Liver (tissue), 9 donors: ENCODE data around the gene SCNN1A. TPM values are rescaled to one million over a fixed set of nuclear protein-coding genes. Genes with fewer than 3 reads are reported as not detected.
A peak's percentile ranks its signal among the peaks of the same experiment; 100 is the strongest.

Experiments
- DNase-seq: peaks from one replicate; pipeline ENCODE4 v3.0.0-alpha.2; 2017; ENCODE audit warnings: low spot score
- H3K27ac ChIP-seq, 2 donors: one replicate each; pipeline ENCODE4 v1.7.0; 2013; ENCODE audit warnings: inconsistent platforms in 2 of 2, low read length in 2 of 2, control low read depth in 1 of 2, low read depth in 1 of 2, mild to moderate bottlenecking in 1 of 2
- H3K27me3 ChIP-seq, 4 donors: one replicate each; pipeline versions ENCODE4 v1.6.1 to v1.7.0; 2013; ENCODE audit warnings: low read length in 3 of 4, inconsistent platforms in 1 of 4, mild to moderate bottlenecking in 1 of 4, moderate library complexity in 1 of 4; ENCODE audit not compliant: control insufficient read depth in 4 of 4, insufficient read depth in 4 of 4
- H3K36me3 ChIP-seq, 4 donors: one replicate each; pipeline versions ENCODE4 v1.6.1 to v1.7.0; 2013; ENCODE audit warnings: low read length in 3 of 4, mild to moderate bottlenecking in 3 of 4, low read depth in 1 of 4, moderate library complexity in 1 of 4; ENCODE audit not compliant: control insufficient read depth in 4 of 4, insufficient read depth in 3 of 4
- H3K4me1 ChIP-seq, 4 donors: one replicate each; pipeline versions ENCODE4 v1.6.1 to v1.7.0; 2013; ENCODE audit warnings: low read length in 3 of 4, mild to moderate bottlenecking in 3 of 4, moderate library complexity in 1 of 4; ENCODE audit not compliant: control insufficient read depth in 4 of 4, insufficient read depth in 4 of 4
- H3K4me3 ChIP-seq, 3 donors: one replicate each; pipeline versions ENCODE4 v1.6.1 to v1.7.0; 2013; ENCODE audit warnings: low read length in 3 of 3, control low read depth in 1 of 3, low read depth in 1 of 3, mild to moderate bottlenecking in 1 of 3
- H3K9ac ChIP-seq, 2 donors: one replicate each; pipeline ENCODE4 v1.7.0; 2013; ENCODE audit warnings: low read length in 2 of 2, mild to moderate bottlenecking in 2 of 2, moderate library complexity in 2 of 2, control low read depth in 1 of 2, low read depth in 1 of 2
- H3K9me3 ChIP-seq, 4 donors: one replicate each; pipeline versions ENCODE4 v1.6.1 to v1.7.0; 2013; ENCODE audit warnings: low read length in 3 of 4; ENCODE audit not compliant: control insufficient read depth in 4 of 4
- EGR1 ChIP-seq, 2 donors: IDR thresholded peaks; 2 replicates each; pipeline ENCODE4 v1.6.1; 2016 to 2018; ENCODE audit warnings: antibody characterized with exemption in 2 of 2, low read depth in 2 of 2
- FOXA1 ChIP-seq: IDR thresholded peaks from 2 replicates; pipeline ENCODE4 v1.6.1; 2016; ENCODE audit warnings: antibody characterized with exemption
- FOXA2 ChIP-seq: IDR thresholded peaks from 2 replicates; pipeline ENCODE4 v1.6.1; 2016; ENCODE audit warnings: antibody characterized with exemption
- HNF4A ChIP-seq, 2 donors: conservative IDR thresholded peaks; 2 replicates each; pipeline ENCODE4 v1.6.1; 2016; ENCODE audit warnings: antibody characterized with exemption in 2 of 2, mild to moderate bottlenecking in 2 of 2
- HNF4G ChIP-seq: IDR thresholded peaks from 2 replicates; pipeline ENCODE4 v1.6.1; 2016; ENCODE audit warnings: antibody characterized with exemption
- JUND ChIP-seq, 2 donors: IDR thresholded peaks; 2 replicates each; pipeline ENCODE4 v1.6.1; 2016; ENCODE audit warnings: antibody characterized with exemption in 2 of 2
- NR2F2 ChIP-seq: IDR thresholded peaks from 2 replicates; pipeline ENCODE4 v1.6.1; 2016; ENCODE audit warnings: antibody characterized with exemption
- RAD21 ChIP-seq, 2 donors: IDR thresholded peaks; 2 replicates each; pipeline ENCODE4 v1.6.1; 2016; ENCODE audit warnings: antibody characterized with exemption in 2 of 2, mild to moderate bottlenecking in 2 of 2
- RXRA ChIP-seq, 2 donors: IDR thresholded peaks; 2 replicates each; pipeline ENCODE4 v1.6.1; 2017 to 2018; ENCODE audit warnings: antibody characterized with exemption in 2 of 2, mild to moderate bottlenecking in 1 of 2
- SP1 ChIP-seq: IDR thresholded peaks from 2 replicates; pipeline ENCODE4 v1.6.1; 2018; ENCODE audit warnings: antibody characterized with exemption, mild to moderate bottlenecking
- TAF1 ChIP-seq: conservative IDR thresholded peaks from 2 replicates; pipeline ENCODE4 v1.6.1; 2016; ENCODE audit warnings: antibody characterized with exemption, mild to moderate bottlenecking
- YY1 ChIP-seq: IDR thresholded peaks from 2 replicates; pipeline ENCODE4 v1.6.1; 2016; ENCODE audit warnings: antibody characterized with exemption, mild to moderate bottlenecking
- WGBS: extraction: QIAGEN DNeasy Blood & Tissue Kit; methylation state at CpG from one replicate; pipeline ENCODE4 v1.1.7; 2013; 5-methylcytosine and 5-hydroxymethylcytosine counted together
- polyA plus RNA-seq, 2 donors: library from polyadenylated mRNA; stranded (reverse) in 1 of 2; unstranded in 1 of 2; fragments of 200-250 nt in 1 of 2; fragments of >200 nt in 1 of 2; fragmentation: Nextera tagmentation in 1 of 2; extraction: Ambion mirVana in 1 of 2; gene quantifications; one replicate each; pipeline versions ENCODE4 v1.2.1 to v1.2.3, GENCODE V29; 2013 to 2015
- total RNA-seq, 2 donors: library from RNA; depleted of rRNA; stranded (reverse); fragments of >200 nt; gene quantifications; one replicate each; pipeline ENCODE4 v1.2.3, GENCODE V29; 2014
- TF ChIP-seq, protein P1 (sequence below): IDR thresholded peaks from 2 replicates; pipeline ENCODE4 v1.6.1; 2016; ENCODE audit warnings: antibody characterized with exemption
- TF ChIP-seq, protein P2 (sequence below): IDR thresholded peaks from 2 replicates; pipeline ENCODE4 v1.6.1; 2016; ENCODE audit warnings: antibody characterized with exemption
- TF ChIP-seq, protein P3 (sequence below): fragments of 150-350 bp; IDR thresholded peaks from 2 replicates; pipeline ENCODE4 v1.5.1; 2017; ENCODE audit warnings: improper control_type of control experiment, low read depth, low read length; ENCODE audit not compliant: missing input control
- TF ChIP-seq, protein P4 (sequence below): IDR thresholded peaks from 2 replicates; pipeline ENCODE4 v1.6.1; 2016; ENCODE audit warnings: antibody characterized with exemption, mild to moderate bottlenecking
- donor health status: healthy.
- donor health status: healthy.
- donor health status: healthy.
- donor health status: healthy.
- donor health status: healthy.

The SCNN1A gene
- total and polyA plus RNA-seq, 4 donors: 0.47 to 7.7 (median 2.9) TPM

DNA sequence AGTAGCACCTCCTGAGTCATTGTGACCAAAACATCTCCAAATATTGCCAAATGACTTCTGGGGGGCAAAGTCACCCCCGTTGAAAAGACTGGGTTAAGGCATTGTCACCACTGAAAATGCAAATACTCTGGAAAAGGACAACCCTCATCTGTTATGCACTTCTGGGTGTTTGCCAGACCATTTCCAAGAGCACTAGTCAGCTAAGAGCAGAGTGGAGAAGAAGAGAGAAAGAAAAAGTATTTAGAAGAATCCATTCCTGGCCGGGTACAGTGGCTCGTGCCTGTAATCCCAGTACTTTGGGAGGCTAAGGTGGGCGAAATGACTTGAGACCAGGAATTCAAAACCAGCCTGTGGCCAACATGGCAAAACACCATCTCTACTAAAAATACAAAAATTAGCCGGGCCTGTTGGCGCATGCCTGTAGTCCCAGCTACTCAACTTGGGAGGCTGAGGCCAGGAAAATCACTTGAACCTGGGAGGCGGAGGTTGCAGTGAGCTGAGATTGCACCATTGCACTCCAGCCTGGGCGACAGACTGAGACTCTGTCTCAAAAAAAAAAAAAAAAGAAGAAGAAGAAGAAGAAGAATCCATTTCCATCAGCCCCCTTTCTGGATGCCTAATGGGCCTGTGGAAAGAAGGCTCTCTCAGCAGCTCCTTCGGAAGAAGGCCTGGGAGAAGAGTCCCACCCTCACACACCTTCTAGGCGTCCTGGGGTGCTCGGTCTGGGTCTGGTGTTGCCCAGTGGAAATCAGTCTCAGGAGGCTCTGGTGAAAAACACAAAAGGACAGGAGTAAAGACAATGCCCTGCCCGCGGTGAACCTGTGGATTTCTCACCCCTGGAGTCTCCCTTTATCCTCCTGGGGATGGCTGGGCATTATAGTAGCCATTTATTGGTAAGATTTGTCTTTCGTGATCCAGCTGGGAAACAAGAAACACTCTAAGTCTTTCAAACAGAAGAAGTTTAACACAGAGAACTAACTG is 5.1 kb upstream of the SCNN1A start (continued):
- TF ChIP-seq EGR1 (IDR thresholded peaks at IDR 0.05; ENCODE audit: low read depth in 2 of 2) (no peak), TAF1 (no peak), FOXA2 (no peak), JUND (IDR thresholded peaks at IDR 0.05) (no peak), YY1 (no peak), HNF4A (conservative IDR thresholded peaks at IDR 0.05) (no peak), FOXA1 (no peak), NR2F2 (no peak), RAD21 (IDR thresholded peaks at IDR 0.05) (no peak)
- TF ChIP-seq, protein P1, sequence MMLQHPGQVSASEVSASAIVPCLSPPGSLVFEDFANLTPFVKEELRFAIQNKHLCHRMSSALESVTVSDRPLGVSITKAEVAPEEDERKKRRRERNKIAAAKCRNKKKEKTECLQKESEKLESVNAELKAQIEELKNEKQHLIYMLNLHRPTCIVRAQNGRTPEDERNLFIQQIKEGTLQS: no peak
- TF ChIP-seq, protein P2, sequence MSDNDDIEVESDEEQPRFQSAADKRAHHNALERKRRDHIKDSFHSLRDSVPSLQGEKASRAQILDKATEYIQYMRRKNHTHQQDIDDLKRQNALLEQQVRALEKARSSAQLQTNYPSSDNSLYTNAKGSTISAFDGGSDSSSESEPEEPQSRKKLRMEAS: no peak

DNA sequence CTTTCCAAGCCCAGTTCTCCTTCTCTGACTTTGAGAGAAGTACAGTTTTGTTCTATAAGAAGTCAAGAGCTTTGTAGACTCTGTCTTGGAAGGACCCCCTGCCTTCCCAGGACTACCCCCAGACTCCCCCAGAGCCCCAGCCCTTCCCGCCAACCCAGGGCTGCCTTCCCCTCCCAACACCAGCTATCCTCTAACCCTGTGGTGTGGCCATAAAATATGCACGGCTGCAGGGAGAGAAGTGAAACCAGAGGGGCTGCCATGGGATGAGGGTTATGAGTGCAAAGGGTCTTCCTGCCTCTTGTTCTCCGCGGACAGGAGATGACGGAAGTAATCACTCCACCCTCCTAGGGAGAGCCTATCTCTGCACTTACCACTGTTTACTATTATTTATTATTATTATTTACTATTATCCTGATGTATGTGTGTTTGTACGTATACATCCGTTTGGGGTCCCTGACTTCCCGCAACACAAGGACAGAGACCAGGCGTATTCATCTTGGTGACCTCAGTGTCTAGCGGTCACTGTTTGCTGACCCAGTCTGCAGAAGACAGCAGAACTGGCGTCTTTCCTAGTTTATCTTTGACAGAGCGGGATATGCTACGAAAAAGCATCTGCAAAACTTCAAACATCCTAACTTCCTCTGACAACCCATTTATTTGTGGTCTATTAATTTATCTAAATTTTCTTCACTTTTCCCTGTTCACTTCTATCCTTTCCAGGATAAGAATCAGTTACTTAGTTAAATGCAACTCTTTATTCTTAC is 3.5 kb upstream of the SCNN1A start:
- DNase-seq: no peak
- peak; percentile 22 to 47 for TF ChIP-seq RXRA (IDR thresholded peaks at IDR 0.05)
- TF ChIP-seq RAD21 (IDR thresholded peaks at IDR 0.05): no peak
- peak; percentile 19 for TF ChIP-seq SP1
- no peak for TF ChIP-seq YY1
- TF ChIP-seq NR2F2: peak; percentile 87
- TF ChIP-seq, protein P2: no peak
- TF ChIP-seq, protein P3, sequence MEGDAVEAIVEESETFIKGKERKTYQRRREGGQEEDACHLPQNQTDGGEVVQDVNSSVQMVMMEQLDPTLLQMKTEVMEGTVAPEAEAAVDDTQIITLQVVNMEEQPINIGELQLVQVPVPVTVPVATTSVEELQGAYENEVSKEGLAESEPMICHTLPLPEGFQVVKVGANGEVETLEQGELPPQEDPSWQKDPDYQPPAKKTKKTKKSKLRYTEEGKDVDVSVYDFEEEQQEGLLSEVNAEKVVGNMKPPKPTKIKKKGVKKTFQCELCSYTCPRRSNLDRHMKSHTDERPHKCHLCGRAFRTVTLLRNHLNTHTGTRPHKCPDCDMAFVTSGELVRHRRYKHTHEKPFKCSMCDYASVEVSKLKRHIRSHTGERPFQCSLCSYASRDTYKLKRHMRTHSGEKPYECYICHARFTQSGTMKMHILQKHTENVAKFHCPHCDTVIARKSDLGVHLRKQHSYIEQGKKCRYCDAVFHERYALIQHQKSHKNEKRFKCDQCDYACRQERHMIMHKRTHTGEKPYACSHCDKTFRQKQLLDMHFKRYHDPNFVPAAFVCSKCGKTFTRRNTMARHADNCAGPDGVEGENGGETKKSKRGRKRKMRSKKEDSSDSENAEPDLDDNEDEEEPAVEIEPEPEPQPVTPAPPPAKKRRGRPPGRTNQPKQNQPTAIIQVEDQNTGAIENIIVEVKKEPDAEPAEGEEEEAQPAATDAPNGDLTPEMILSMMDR: no peak
- H3K9me3 ChIP-seq: no peaks in the 10 kb centered on the region
- peak overlapping the region in 1 of 2 donors; percentile 7 for H3K27ac ChIP-seq
- no peak overlapping the region for H3K4me3 ChIP-seq
- WGBS: 62% methylated on average over 13 of the region's 13 CpGs
- H3K9ac ChIP-seq: no peak overlapping the region
- H3K4me1 ChIP-seq: peaks cover 10 to 26% (median 20%) of the 10 kb centered on the region in 4 donors
- H3K27me3 ChIP-seq: no peaks in the 10 kb centered on the region
- H3K36me3 ChIP-seq: no peaks in the 10 kb centered on the region

DNA sequence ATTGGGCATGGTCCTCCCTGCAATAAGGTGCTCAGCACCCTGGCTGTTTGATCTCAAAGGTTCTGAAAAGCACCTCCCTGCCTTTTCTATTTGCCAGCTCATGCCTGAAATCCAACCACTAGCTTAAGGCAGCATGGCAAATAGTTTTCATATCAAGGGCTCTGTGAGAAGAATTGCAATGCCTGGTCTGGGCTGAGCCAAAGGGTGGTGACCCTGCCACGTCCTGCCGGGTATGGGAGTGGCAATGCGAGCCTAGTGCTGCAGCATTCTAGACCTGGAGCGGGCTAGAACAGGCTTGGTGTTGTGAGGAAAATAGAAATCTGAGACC is 2.3 kb upstream of the SCNN1A start:
- Histone ChIP-seq H3K4me3 (no peak overlapping the region), H3K9me3 (no peaks in the 10 kb centered on the region), H3K9ac (no peak overlapping the region), H3K4me1 (peaks cover 5 to 16% (median 12%) of the 10 kb centered on the region in 4 donors), H3K36me3 (no peaks in the 10 kb centered on the region), H3K27ac (peak overlapping the region; percentile 4 to 6), H3K27me3 (no peaks in the 10 kb centered on the region)
- WGBS: 28% methylated on average over 4 of the region's 4 CpGs
- no peak for DNase-seq
- TF ChIP-seq RAD21 (IDR thresholded peaks at IDR 0.05) (peak; percentile 49 to 55), NR2F2 (peak; percentile 24), HNF4G (no peak), FOXA2 (no peak), RXRA (IDR thresholded peaks at IDR 0.05) (peak; percentile 63 to 79), HNF4A (conservative IDR thresholded peaks at IDR 0.05) (peak; percentile 57 to 68), TAF1 (no peak), JUND (IDR thresholded peaks at IDR 0.05) (peak in 1 of 2 donors; percentile 39), YY1 (peak; percentile 58), EGR1 (IDR thresholded peaks at IDR 0.05; ENCODE audit: low read depth in 2 of 2) (no peak), FOXA1 (no peak)
- TF ChIP-seq, protein P2: peak; percentile 80
- TF ChIP-seq, protein P1: no peak
- TF ChIP-seq, protein P3: no peak
- TF ChIP-seq, protein P4, sequence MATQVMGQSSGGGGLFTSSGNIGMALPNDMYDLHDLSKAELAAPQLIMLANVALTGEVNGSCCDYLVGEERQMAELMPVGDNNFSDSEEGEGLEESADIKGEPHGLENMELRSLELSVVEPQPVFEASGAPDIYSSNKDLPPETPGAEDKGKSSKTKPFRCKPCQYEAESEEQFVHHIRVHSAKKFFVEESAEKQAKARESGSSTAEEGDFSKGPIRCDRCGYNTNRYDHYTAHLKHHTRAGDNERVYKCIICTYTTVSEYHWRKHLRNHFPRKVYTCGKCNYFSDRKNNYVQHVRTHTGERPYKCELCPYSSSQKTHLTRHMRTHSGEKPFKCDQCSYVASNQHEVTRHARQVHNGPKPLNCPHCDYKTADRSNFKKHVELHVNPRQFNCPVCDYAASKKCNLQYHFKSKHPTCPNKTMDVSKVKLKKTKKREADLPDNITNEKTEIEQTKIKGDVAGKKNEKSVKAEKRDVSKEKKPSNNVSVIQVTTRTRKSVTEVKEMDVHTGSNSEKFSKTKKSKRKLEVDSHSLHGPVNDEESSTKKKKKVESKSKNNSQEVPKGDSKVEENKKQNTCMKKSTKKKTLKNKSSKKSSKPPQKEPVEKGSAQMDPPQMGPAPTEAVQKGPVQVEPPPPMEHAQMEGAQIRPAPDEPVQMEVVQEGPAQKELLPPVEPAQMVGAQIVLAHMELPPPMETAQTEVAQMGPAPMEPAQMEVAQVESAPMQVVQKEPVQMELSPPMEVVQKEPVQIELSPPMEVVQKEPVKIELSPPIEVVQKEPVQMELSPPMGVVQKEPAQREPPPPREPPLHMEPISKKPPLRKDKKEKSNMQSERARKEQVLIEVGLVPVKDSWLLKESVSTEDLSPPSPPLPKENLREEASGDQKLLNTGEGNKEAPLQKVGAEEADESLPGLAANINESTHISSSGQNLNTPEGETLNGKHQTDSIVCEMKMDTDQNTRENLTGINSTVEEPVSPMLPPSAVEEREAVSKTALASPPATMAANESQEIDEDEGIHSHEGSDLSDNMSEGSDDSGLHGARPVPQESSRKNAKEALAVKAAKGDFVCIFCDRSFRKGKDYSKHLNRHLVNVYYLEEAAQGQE: peak; percentile 43
